Measurements from ENCODE around the gene ITPA. TPM values are rescaled to one million over a fixed set of nuclear protein-coding genes. Genes with fewer than 3 reads are reported as not detected.
A peak's percentile ranks its signal among the peaks of the same experiment; 100 is the strongest.

The ITPA gene
- total and polyA plus RNA-seq, 2 of the 8 experiments (the other 6 are each of a cell fraction or from before 2014, with no cell fraction given) = 88.2 to 94.0 TPM

- TF ChIP-seq CTBP2 (IDR thresholded peaks at IDR 0.05; ENCODE audit: borderline replicate concordance, insufficient read depth, insufficient read length, low read length) = no peak
- TF ChIP-seq E2F6 (IDR thresholded peaks at IDR 0.05) = no peak; the same call in 1 of the 2 replicates
- 0 out of 3 replicates have a peak, but pooled peaks of 1 of the 2 experiments have one; percentile 19 for TF ChIP-seq POLR2A (IDR thresholded peaks at IDR 0.05; ENCODE audit: control extremely low read depth in 1 of 2, low read depth in 2 of 2, low read length in 2 of 2)
- TF ChIP-seq ASH2L (IDR thresholded peaks at IDR 0.05; ENCODE audit: low read length) = peak; percentile 100
- no peak for TF ChIP-seq RNF2 (IDR thresholded peaks at IDR 0.05; ENCODE audit: borderline replicate concordance, low read depth, low read length, missing control alignments, poor library complexity, severe bottlenecking)
- TF ChIP-seq POU5F1 (IDR thresholded peaks at IDR 0.05; ENCODE audit: low read depth, low read length) = no peak
- TF ChIP-seq HDAC2 (IDR thresholded peaks at IDR 0.05; ENCODE audit: borderline replicate concordance in 1 of 2, low read depth in 2 of 2, low read length in 2 of 2) = peak in 1 of 2 experiments; percentile 11; a peak in 1 of 4 replicates
- no peak for TF ChIP-seq CBX8 (IDR thresholded peaks at IDR 0.05; ENCODE audit: borderline replicate concordance, low read depth, low read length)
- TF ChIP-seq BACH1 (IDR thresholded peaks at IDR 0.05; ENCODE audit: low read length) = peak; percentile 82
- no peak for TF ChIP-seq ATF3 (IDR thresholded peaks at IDR 0.05; ENCODE audit: insufficient read depth, low read depth, low read length)
- TF ChIP-seq TEAD4 (IDR thresholded peaks at IDR 0.05; ENCODE audit: low read depth, low read length) = no peak
- no peak for TF ChIP-seq SP1 (IDR thresholded peaks at IDR 0.05; ENCODE audit: low read depth, low read length)
- no peak for TF ChIP-seq SAP30 (IDR thresholded peaks at IDR 0.05; ENCODE audit: insufficient read depth, insufficient replicate concordance, low read length)
- TF ChIP-seq JUND (IDR thresholded peaks at IDR 0.05; ENCODE audit: low read length) = no peak
- TF ChIP-seq KDM4A (IDR thresholded peaks at IDR 0.05; ENCODE audit: low read depth, low read length, severe bottlenecking) = peak; percentile 58
- no peak for TF ChIP-seq KDM5A (IDR thresholded peaks at IDR 0.05; ENCODE audit: low read length)
- TF ChIP-seq RFX5 (IDR thresholded peaks at IDR 0.05; ENCODE audit: borderline replicate concordance, low read depth, low read length) = no peak
- no peak for TF ChIP-seq EP300 (IDR thresholded peaks at IDR 0.05; ENCODE audit: borderline replicate concordance in 1 of 2, low read depth in 2 of 2, low read length in 2 of 2)
- TF ChIP-seq RXRA (IDR thresholded peaks at IDR 0.05; ENCODE audit: insufficient read depth, low read depth, low read length) = no peak
These were observed 35.5 kb upstream of the ITPA start (continued) for GRCh38 chr20:3173610-3174441.
